ENCODE results near the gene CDH24. TPM values are rescaled to one million over a fixed set of nuclear protein-coding genes. Genes with fewer than 3 reads are reported as not detected.

Gene CDH24
- total RNA-seq, 1 donor = 1.6 TPM

GRCh38 chr14:22998329-22999012 is 58.8 kb downstream of the CDH24 start:
- no peak for DNase-seq (ENCODE audit: low read depth in 2 of 3, low spot score in 2 of 3)

GRCh38 chr14:22997676-22998323 is 59.5 kb downstream of the CDH24 start:
- DNase-seq (ENCODE audit: low read depth in 2 of 3, low spot score in 2 of 3) = no peak

Other genes with a start within 250 kb of the CDH24 start
- gene SLC7A7, start 242.1 kb downstream of the CDH24 start, total RNA-seq = 1.9 TPM
- gene MRPL52, start 227.6 kb downstream of the CDH24 start, total RNA-seq = 16.2 TPM
- gene MMP14, start 220.9 kb downstream of the CDH24 start, total RNA-seq = 1.6 TPM
- 47.9 TPM for gene LRP10, start 185.8 kb downstream of the CDH24 start, total RNA-seq
- gene REM2, start 174.3 kb downstream of the CDH24 start, total RNA-seq = under 0.01 TPM
- 84.6 TPM for gene RBM23, start 138.4 kb downstream of the CDH24 start, total RNA-seq
- 75.9 TPM for gene PRMT5, start 128.1 kb downstream of the CDH24 start, total RNA-seq
- gene HAUS4, start 100.4 kb downstream of the CDH24 start, total RNA-seq = 73.8 TPM
- gene AJUBA, start 75.0 kb downstream of the CDH24 start, total RNA-seq = 1.9 TPM
- 29.9 TPM for gene C14orf93, start 47.4 kb downstream of the CDH24 start, total RNA-seq
- gene PSMB5, start 22.6 kb downstream of the CDH24 start, total RNA-seq = 100 TPM
- not detected for gene PSMB11, start 15.3 kb downstream of the CDH24 start, total RNA-seq
- gene ACIN1, start 37.6 kb upstream of the CDH24 start, total RNA-seq = 77.3 TPM
- gene C14orf119, start 38.0 kb upstream of the CDH24 start, total RNA-seq = 35.0 TPM
- gene CIROP, start 47.5 kb upstream of the CDH24 start, total RNA-seq = not detected
- 0.81 TPM for gene CEBPE, start 61.7 kb upstream of the CDH24 start, total RNA-seq
- gene SLC7A8, start 126.1 kb upstream of the CDH24 start, total RNA-seq = 2.2 TPM
- not detected for gene RNF212B, start 180.4 kb upstream of the CDH24 start, total RNA-seq
- 18.9 TPM for gene HOMEZ, start 228.6 kb upstream of the CDH24 start, total RNA-seq
- gene PPP1R3E, start 245.3 kb upstream of the CDH24 start, total RNA-seq = 10.2 TPM
- gene BCL2L2, start 249.3 kb upstream of the CDH24 start, total RNA-seq = 11.6 TPM

All from hematopoietic multipotent progenitor cell (in vitro differentiated cells).